GM12864 (cell line): ENCODE data around the gene DAO.

Experiments
- DNase-seq: peaks from one replicate; pipeline ENCODE4 v3.0.0-alpha.2; 2011; ENCODE audit warnings: low read depth
- H3K4me3 ChIP-seq: 2 replicates; pipeline ENCODE4 v1.5.1; 2011; ENCODE audit warnings: mild to moderate bottlenecking, low read depth, low read length, control low read depth
- TF ChIP-seq, protein P1 (sequence below): IDR thresholded peaks from 2 replicates; pipeline ENCODE4 v1.5.1; 2011; ENCODE audit warnings: low read depth, mild to moderate bottlenecking, moderate library complexity, low read length, control low read depth, inconsistent platforms; ENCODE audit errors: missing control alignments

The DAO gene

DNA sequence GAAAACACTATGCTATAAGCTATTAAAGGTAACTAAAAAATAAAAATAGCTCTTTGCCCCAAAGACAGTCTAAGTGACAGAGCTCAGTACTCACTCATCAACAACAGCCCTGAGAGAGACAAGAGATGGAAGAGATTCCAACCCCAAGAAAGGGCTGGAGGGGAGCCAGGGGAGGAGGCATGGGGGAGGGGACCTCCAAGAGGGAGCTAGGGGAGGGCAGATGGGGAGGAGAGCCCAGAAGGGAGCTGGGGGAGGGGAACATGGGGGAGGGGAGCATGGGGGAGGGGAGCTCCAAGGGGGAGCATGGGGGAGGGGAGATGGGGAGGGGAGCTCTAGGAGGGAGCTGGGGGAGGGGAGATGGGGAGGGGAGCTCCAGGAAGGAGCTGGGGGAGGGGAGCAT lies 30.2 kb upstream of the DAO start:
- DNase-seq, result no peak
- no peak overlapping the region for H3K4me3 ChIP-seq
- TF ChIP-seq, protein P1, sequence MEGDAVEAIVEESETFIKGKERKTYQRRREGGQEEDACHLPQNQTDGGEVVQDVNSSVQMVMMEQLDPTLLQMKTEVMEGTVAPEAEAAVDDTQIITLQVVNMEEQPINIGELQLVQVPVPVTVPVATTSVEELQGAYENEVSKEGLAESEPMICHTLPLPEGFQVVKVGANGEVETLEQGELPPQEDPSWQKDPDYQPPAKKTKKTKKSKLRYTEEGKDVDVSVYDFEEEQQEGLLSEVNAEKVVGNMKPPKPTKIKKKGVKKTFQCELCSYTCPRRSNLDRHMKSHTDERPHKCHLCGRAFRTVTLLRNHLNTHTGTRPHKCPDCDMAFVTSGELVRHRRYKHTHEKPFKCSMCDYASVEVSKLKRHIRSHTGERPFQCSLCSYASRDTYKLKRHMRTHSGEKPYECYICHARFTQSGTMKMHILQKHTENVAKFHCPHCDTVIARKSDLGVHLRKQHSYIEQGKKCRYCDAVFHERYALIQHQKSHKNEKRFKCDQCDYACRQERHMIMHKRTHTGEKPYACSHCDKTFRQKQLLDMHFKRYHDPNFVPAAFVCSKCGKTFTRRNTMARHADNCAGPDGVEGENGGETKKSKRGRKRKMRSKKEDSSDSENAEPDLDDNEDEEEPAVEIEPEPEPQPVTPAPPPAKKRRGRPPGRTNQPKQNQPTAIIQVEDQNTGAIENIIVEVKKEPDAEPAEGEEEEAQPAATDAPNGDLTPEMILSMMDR, result no peak

DNA sequence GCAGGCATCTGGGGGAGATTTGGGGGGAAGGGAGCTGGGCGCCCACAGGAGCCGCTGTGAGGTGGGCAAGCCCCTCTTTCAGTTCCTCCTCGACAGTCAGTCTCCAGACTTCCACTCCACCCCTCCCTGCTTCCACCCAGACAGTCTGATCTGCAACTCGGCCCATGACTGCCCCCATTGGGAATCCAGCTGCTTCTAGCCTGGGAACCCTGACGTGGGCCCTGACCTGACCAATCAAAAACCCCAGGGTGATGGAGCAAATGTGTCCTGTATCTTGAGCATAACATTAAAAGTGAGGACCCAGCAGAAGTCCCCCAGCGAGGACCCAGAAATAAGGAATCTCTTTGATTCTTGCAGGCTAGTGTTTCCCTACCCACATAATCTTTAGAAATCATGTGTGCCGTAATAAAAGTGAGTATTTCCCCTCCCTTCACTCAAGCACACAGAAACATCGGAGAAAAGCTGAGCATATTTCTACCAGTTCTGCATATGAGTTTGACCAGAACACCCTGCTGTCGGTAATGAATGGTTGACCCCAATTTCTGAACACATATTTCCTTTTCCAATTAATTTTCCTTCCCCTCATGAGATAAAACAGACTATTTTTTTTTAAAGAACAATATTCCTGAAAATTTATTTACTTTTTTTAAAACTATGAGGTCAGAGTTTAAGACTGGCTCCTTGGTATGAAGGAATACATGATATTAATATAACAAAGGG lies 28.9 kb upstream of the DAO start:
- no peak overlapping the region for H3K4me3 ChIP-seq
- TF ChIP-seq, protein P1, result peak; percentile 16
- DNase-seq, result no peak

DNA sequence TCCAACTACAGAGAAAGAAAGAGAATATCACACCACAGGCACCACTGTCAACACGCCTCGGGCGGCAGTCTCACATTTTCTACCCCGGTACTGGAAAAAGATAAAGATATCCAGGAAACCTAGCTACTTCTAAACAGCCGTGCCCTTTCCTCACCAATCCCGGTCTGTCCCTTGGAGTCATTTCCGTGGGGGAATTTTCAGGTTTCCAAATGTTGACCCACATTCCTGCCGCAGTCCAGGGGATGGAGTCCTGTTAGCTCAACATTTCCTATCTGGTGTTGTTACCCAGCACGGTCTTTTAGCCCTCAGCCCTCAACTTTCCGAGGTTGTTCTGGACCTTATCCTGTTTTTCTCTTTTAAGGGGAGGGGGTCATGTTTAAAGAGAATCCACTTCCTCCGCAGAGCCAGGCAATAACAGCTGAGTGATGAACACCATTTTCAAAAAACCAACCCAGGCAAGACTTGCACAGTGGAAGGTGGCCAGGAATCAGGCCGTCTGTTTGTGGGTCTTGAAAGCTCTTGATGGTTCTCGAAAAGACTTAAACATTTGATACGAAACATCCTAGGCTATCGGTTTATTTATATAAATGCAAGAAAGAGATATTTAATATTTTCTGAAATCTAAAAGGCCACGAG lies 27.1 kb upstream of the DAO start:
- TF ChIP-seq, protein P1, result no peak
- DNase-seq, result no peak
- no peak overlapping the region for H3K4me3 ChIP-seq

DNA sequence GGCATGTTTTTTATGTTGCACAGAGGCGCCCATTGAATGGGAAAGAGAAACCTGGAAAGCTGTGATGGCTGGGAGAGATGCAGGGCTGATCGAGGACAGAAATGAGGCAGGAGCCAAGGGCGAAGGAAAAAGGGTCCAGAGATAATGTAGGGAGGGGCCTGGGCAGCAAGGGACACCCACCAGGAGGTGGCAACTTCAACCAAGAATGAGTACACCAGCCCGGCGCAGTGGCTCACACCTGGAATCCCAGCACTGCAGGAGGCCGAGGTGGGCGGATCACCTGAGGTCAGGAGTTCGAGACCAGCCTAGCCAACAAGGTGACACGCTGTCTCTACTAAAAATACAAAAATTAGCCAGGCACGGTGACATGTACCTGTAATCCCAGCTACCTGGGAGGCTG lies 26.5 kb upstream of the DAO start:
- no peak overlapping the region for H3K4me3 ChIP-seq
- DNase-seq, result no peak
- TF ChIP-seq, protein P1, result no peak

DNA sequence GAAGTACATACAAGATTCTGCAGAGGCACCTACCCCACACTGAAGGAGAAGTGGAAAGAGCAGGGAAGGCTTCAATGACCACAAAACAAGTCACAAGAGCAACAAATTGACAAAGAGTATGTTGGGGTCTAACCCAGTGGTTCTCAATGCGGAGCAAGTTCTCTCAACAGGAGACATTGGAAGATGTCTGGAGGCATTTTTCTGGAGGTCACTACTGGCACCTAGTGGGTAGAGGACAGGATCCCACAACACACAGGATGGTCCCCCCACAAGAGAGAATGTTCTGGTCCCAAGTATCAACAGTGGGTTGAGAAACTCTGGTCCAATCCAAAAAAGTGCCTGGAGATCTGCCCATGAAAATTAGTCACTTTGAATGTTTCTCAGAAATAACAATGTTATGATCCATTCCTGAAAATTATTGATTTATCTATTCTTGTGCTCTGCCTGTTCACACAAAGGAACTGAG lies 25.9 kb upstream of the DAO start:
- DNase-seq, result no peak
- TF ChIP-seq, protein P1, result peak; percentile 37

DNA sequence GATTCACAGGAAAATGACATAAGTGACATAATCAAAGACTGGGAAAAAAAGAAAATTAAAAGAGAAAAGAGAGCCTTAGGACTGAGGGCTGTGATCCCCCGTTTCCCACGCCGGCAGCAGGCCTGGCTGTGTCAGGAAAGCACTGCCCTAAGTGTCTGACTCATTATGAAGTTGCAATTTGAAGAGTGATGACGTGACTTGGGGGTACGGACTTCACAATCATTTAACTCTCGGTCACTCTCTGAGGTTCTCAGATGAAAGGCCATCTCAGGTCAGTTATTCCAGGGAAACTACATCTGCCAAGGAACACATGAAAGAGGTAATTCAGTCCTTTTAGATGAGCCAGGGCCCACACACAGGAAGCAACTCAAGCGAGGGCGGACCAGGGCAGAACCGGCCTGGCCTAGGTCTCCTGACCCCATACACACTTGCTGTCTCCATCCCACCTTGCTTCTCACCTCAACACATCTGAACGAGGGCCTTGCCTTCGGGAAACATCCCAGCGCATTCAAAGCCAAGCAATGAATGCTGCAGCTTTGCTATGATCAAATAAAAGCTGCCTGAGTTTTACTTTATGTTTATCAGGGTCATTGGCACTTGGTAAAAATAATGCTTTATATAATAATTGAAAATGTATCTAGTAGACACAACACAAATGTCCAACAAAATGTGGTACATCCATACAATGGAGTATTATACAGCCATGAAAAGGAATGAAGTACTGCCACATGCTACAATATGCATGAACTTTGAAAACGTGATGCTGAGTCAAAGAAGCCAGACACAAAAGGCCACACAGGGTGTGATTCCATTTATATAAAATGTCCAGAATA lies 25.2 kb upstream of the DAO start:
- no peak overlapping the region for H3K4me3 ChIP-seq
- no peak for DNase-seq
- TF ChIP-seq, protein P1, result no peak

More for the DNA sequence above, 25.9 kb upstream of the DAO start:
- H3K4me3 ChIP-seq, result no peak overlapping the region
